ENCODE results near the gene GJA10. TPM values are rescaled to one million over a fixed set of nuclear protein-coding genes. Genes with fewer than 3 reads are reported as not detected.

The GJA10 gene
- total RNA-seq, 1 donor from 2014 or later: not detected

- no peak for DNase-seq
These were observed 23.6 kb downstream of the GJA10 start for GRCh38 chr6:89917801-89918366.

- DNase-seq: no peak
These were observed 26.9 kb downstream of the GJA10 start for GRCh38 chr6:89921197-89921596.

- no peak for DNase-seq
These were observed 27.4 kb downstream of the GJA10 start for GRCh38 chr6:89921691-89922090.

- DNase-seq: no peak
These were observed 30.0 kb downstream of the GJA10 start for GRCh38 chr6:89924231-89924630.

- no peak for DNase-seq
These were observed 31.6 kb downstream of the GJA10 start for GRCh38 chr6:89925826-89926225.

- no peak for DNase-seq
These were observed 33.0 kb downstream of the GJA10 start for GRCh38 chr6:89927264-89927663.

GRCh38 chr6:89927791-89928550 is 33.7 kb downstream of the GJA10 start:
- DNase-seq: no peak

- no peak for DNase-seq
These were observed 34.3 kb downstream of the GJA10 start for GRCh38 chr6:89928604-89929003.

GRCh38 chr6:89930789-89931188 is 36.5 kb downstream of the GJA10 start:
- DNase-seq: no peak

GRCh38 chr6:89932245-89932802 is 38.1 kb downstream of the GJA10 start:
- no peak for DNase-seq

GRCh38 chr6:89934685-89935366 is 40.6 kb downstream of the GJA10 start:
- DNase-seq: no peak

- DNase-seq: no peak
These were observed 41.9 kb downstream of the GJA10 start for GRCh38 chr6:89936177-89936576.

- DNase-seq: no peak
These were observed 43.7 kb downstream of the GJA10 start for GRCh38 chr6:89938014-89938413.

- no peak for DNase-seq
These were observed 44.9 kb downstream of the GJA10 start for GRCh38 chr6:89939144-89939543.

- DNase-seq: peak; percentile 91
These were observed 46.2 kb downstream of the GJA10 start for GRCh38 chr6:89940225-89941027.

GRCh38 chr6:89941031-89941762 is 46.9 kb downstream of the GJA10 start:
- peak; percentile 18 for DNase-seq

GRCh38 chr6:89941763-89942497 is 47.7 kb downstream of the GJA10 start:
- peak; percentile 9 for DNase-seq

- DNase-seq: no peak
These were observed 48.3 kb downstream of the GJA10 start for GRCh38 chr6:89942601-89943000.

GRCh38 chr6:89944181-89944755 is 50.0 kb downstream of the GJA10 start:
- DNase-seq: no peak

- DNase-seq: no peak
These were observed 50.6 kb downstream of the GJA10 start for GRCh38 chr6:89944826-89945407.
